SK-N-SH treated with all-trans-retinoic acid at 6 μM for 48 hours (cell line): ENCODE results near the gene SCN8A.

Source experiments
- ATAC-seq: fragments of 200-7000 bp; cut with Tn5 transposase; 3 replicates; pipeline ENCODE4 v1.9.1; 2020; ENCODE audit warnings: mild to moderate bottlenecking, moderate library complexity
- ARNTL ChIP-seq: fragments of 450-650 bp; formaldehyde crosslinking; IDR thresholded peaks from 2 replicates; pipeline ENCODE4 v1.5.0; 2020; ENCODE audit warnings: low read depth, mild to moderate bottlenecking, moderate library complexity, borderline replicate concordance
- CSDC2 ChIP-seq: fragments of 250-450 bp; sonication (Bioruptor Pico); IDR thresholded peaks from 2 replicates; pipeline ENCODE4 v1.5.0; 2020; ENCODE audit warnings: mild to moderate bottlenecking, moderate library complexity
- ESRRG ChIP-seq: fragments of 250-450 bp; sonication (Bioruptor Pico); IDR thresholded peaks from 2 replicates; pipeline ENCODE4 v1.6.1; 2021; ENCODE audit warnings: mild to moderate bottlenecking
- GLIS3 ChIP-seq: fragments of 250-450 bp; sonication (Bioruptor Pico); IDR thresholded peaks from 2 replicates; pipeline ENCODE4 v1.5.0; 2020; ENCODE audit warnings: mild to moderate bottlenecking, moderate library complexity
- ISL1 ChIP-seq: fragments of 250-450 bp; sonication (Bioruptor Pico); IDR thresholded peaks from 2 replicates; pipeline ENCODE4 v2.1.2; 2022; ENCODE audit warnings: mild to moderate bottlenecking, moderate library complexity
- OSR1 ChIP-seq: fragments of 250-450 bp; sonication (Bioruptor Pico); IDR thresholded peaks from 2 replicates; pipeline ENCODE4 v1.8.0; 2022; ENCODE audit warnings: moderate library complexity, mild to moderate bottlenecking, inconsistent platforms
- PPARA ChIP-seq: fragments of 250-450 bp; sonication (Bioruptor Pico); IDR thresholded peaks from 2 replicates; pipeline ENCODE4 v1.5.0; 2020; ENCODE audit warnings: mild to moderate bottlenecking, borderline replicate concordance
- RARB ChIP-seq: fragments of 250-450 bp; sonication (Bioruptor Pico); IDR thresholded peaks from 2 replicates; pipeline ENCODE4 v1.8.0; 2021; ENCODE audit warnings: mild to moderate bottlenecking, moderate library complexity
- SNAI2 ChIP-seq: fragments of 250-450 bp; sonication (Bioruptor Pico); IDR thresholded peaks from 2 replicates; pipeline ENCODE4 v1.5.0; 2020; ENCODE audit warnings: mild to moderate bottlenecking, moderate library complexity
- TOX ChIP-seq: fragments of 250-450 bp; sonication (Bioruptor Pico); IDR thresholded peaks from 2 replicates; pipeline ENCODE4 v1.8.0; 2021; ENCODE audit warnings: mild to moderate bottlenecking, moderate library complexity, borderline replicate concordance
- ZC3H10 ChIP-seq: fragments of 250-450 bp; sonication (Bioruptor Pico); IDR thresholded peaks from 2 replicates; pipeline ENCODE4 v1.5.1; 2021; ENCODE audit warnings: mild to moderate bottlenecking, moderate library complexity
- ZFP3 ChIP-seq: fragments of 250-450 bp; sonication (Bioruptor Pico); IDR thresholded peaks from 2 replicates; pipeline ENCODE4 v1.5.0; 2020; ENCODE audit warnings: mild to moderate bottlenecking, moderate library complexity
- ZFP30 ChIP-seq: fragments of 450-650 bp; formaldehyde crosslinking; IDR thresholded peaks from 2 replicates; pipeline ENCODE4 v1.5.0; 2022; ENCODE audit warnings: mild to moderate bottlenecking, moderate library complexity
- ZNF565 ChIP-seq: fragments of 450-650 bp; formaldehyde crosslinking; conservative IDR thresholded peaks from 2 replicates; pipeline ENCODE4 v1.5.0; 2020; ENCODE audit warnings: low read depth, mild to moderate bottlenecking, moderate library complexity
- ZNF70 ChIP-seq: fragments of 450-650 bp; formaldehyde crosslinking; IDR thresholded peaks from 2 replicates; pipeline ENCODE4 v1.5.0; 2020; ENCODE audit warnings: mild to moderate bottlenecking, moderate library complexity
- TF ChIP-seq, protein P1 (sequence below): fragments of 250-450 bp; sonication (Bioruptor Pico); IDR thresholded peaks from 2 replicates; pipeline ENCODE4 v1.8.0; 2021; ENCODE audit warnings: low read depth, mild to moderate bottlenecking, moderate library complexity, borderline replicate concordance
- TF ChIP-seq, protein P2 (sequence below): fragments of 250-450 bp; sonication (Bioruptor Pico); IDR thresholded peaks from 2 replicates; pipeline ENCODE4 v1.8.0; 2020; ENCODE audit warnings: mild to moderate bottlenecking, moderate library complexity, borderline replicate concordance
- TF ChIP-seq, protein P3 (sequence below): fragments of 250-450 bp; sonication (Bioruptor Pico); IDR thresholded peaks from 2 replicates; pipeline ENCODE4 v1.5.1; 2021; ENCODE audit warnings: mild to moderate bottlenecking, moderate library complexity
- TF ChIP-seq, protein P4 (sequence below): fragments of 250-450 bp; sonication (Bioruptor Pico); IDR thresholded peaks from 2 replicates; pipeline ENCODE4 v1.5.1; 2020; ENCODE audit warnings: low read depth, mild to moderate bottlenecking, moderate library complexity

Gene SCN8A

DNA sequence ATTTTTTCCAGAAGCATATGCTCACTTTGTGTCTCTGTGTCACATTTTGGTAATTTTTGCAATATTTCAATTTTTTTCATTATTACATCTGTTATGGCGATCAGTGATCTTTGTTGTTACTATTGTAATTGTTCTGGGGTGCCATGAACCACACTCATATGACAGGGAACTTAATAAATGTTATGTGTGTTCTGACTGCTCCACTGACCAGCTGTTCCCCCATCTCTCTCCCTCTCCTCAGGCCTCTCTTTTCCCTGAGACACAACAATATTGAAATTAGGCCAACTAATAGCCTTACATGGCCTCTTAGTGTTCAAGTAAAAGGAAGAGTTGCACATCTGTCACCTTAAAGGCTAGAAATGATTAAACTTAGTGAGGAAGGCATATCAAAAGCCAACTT, 46.0 kb downstream of the SCN8A start:
- TF ChIP-seq ARNTL (CRISPR knock-in tag) (no peak), OSR1 (CRISPR knock-in tag) (no peak), ZNF565 (CRISPR knock-in tag) (no peak), ZFP30 (CRISPR knock-in tag) (no peak), ZNF70 (CRISPR knock-in tag) (no peak), PPARA (CRISPR knock-in tag) (no peak), GLIS3 (CRISPR knock-in tag) (no peak), CSDC2 (CRISPR knock-in tag) (no peak)
- TF ChIP-seq, protein P1, sequence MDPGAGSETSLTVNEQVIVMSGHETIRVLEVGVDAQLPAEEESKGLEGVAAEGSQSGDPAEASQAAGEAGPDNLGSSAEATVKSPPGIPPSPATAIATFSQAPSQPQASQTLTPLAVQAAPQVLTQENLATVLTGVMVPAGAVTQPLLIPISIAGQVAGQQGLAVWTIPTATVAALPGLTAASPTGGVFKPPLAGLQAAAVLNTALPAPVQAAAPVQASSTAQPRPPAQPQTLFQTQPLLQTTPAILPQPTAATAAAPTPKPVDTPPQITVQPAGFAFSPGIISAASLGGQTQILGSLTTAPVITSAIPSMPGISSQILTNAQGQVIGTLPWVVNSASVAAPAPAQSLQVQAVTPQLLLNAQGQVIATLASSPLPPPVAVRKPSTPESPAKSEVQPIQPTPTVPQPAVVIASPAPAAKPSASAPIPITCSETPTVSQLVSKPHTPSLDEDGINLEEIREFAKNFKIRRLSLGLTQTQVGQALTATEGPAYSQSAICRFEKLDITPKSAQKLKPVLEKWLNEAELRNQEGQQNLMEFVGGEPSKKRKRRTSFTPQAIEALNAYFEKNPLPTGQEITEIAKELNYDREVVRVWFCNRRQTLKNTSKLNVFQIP (CRISPR knock-in tag): no peak
- TF ChIP-seq, protein P2, sequence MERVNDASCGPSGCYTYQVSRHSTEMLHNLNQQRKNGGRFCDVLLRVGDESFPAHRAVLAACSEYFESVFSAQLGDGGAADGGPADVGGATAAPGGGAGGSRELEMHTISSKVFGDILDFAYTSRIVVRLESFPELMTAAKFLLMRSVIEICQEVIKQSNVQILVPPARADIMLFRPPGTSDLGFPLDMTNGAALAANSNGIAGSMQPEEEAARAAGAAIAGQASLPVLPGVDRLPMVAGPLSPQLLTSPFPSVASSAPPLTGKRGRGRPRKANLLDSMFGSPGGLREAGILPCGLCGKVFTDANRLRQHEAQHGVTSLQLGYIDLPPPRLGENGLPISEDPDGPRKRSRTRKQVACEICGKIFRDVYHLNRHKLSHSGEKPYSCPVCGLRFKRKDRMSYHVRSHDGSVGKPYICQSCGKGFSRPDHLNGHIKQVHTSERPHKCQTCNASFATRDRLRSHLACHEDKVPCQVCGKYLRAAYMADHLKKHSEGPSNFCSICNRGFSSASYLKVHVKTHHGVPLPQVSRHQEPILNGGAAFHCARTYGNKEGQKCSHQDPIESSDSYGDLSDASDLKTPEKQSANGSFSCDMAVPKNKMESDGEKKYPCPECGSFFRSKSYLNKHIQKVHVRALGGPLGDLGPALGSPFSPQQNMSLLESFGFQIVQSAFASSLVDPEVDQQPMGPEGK: no peak
- ATAC-seq: no peak

DNA sequence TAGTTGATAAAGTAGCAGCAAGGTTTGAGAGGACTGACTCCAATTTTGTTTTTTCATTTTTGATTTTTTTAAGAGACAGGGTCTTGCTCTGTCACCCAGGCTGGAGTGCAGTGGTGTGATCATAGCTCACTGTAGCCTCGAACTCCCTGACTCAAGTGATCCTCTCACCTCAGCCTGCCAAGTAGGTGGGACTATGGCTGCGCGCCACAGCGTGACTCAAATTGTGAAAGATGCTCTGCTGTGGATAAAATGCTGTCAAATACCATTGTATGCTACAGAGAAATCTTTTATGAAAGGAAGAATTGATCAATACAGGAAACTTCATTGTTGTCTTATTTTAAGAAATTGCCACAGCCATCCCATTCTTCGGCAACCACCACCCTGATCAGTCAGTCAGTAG, 48.3 kb downstream of the SCN8A start:
- no peak for ATAC-seq
- TF ChIP-seq PPARA (CRISPR knock-in tag) (no peak), ZNF70 (CRISPR knock-in tag) (no peak), ZC3H10 (CRISPR knock-in tag) (no peak), CSDC2 (CRISPR knock-in tag) (no peak), ZNF565 (CRISPR knock-in tag) (no peak), SNAI2 (CRISPR knock-in tag) (no peak), ZFP30 (CRISPR knock-in tag) (no peak), ESRRG (CRISPR knock-in tag) (no peak), ZFP3 (CRISPR knock-in tag) (no peak), RARB (no peak), TOX (CRISPR knock-in tag) (no peak), ISL1 (CRISPR knock-in tag) (no peak), ARNTL (CRISPR knock-in tag) (no peak)
- TF ChIP-seq, protein P2: no peak
- TF ChIP-seq, protein P3, sequence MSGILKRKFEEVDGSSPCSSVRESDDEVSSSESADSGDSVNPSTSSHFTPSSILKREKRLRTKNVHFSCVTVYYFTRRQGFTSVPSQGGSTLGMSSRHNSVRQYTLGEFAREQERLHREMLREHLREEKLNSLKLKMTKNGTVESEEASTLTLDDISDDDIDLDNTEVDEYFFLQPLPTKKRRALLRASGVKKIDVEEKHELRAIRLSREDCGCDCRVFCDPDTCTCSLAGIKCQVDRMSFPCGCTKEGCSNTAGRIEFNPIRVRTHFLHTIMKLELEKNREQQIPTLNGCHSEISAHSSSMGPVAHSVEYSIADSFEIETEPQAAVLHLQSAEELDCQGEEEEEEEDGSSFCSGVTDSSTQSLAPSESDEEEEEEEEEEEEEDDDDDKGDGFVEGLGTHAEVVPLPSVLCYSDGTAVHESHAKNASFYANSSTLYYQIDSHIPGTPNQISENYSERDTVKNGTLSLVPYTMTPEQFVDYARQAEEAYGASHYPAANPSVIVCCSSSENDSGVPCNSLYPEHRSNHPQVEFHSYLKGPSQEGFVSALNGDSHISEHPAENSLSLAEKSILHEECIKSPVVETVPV (CRISPR knock-in tag): no peak
- TF ChIP-seq, protein P1 (CRISPR knock-in tag): no peak
- TF ChIP-seq, protein P4, sequence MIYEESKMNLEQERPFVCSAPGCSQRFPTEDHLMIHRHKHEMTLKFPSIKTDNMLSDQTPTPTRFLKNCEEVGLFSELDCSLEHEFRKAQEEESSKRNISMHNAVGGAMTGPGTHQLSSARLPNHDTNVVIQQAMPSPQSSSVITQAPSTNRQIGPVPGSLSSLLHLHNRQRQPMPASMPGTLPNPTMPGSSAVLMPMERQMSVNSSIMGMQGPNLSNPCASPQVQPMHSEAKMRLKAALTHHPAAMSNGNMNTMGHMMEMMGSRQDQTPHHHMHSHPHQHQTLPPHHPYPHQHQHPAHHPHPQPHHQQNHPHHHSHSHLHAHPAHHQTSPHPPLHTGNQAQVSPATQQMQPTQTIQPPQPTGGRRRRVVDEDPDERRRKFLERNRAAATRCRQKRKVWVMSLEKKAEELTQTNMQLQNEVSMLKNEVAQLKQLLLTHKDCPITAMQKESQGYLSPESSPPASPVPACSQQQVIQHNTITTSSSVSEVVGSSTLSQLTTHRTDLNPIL (CRISPR knock-in tag): no peak

DNA sequence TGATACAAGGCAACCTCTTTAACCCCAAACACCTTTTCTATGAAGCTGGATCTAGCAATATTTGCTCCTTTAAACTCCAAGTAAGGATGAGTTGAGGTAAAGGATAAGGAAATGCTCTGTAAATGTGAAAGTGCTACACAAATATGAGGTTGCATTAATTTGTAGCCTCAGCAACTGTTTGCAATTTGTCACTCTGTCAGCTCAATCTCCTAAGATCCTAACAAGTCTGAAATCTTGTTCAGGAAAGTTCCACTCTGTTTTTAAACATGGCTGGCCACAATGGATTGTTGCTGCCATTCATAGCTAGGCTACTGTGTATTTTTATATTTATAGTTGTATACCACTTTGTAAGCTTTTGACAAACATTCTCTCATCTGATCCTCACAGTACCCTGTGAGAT, 51.3 kb downstream of the SCN8A start:
- no peak for TF ChIP-seq ZNF70 (CRISPR knock-in tag)
- no peak for TF ChIP-seq ARNTL (CRISPR knock-in tag)
- ATAC-seq: no peak
